ENCODE results near the gene CD46.

Gene CD46

GRCh38 chr1:207799989-207800648, 48.3 kb downstream of the CD46 start:
- DNase-seq = no peak

- DNase-seq = no peak
Observed at GRCh38 chr1:207801819-207802218, 50.0 kb downstream of the CD46 start.

- DNase-seq = no peak
Observed at GRCh38 chr1:207803678-207804077, 51.8 kb downstream of the CD46 start.

DNA sequence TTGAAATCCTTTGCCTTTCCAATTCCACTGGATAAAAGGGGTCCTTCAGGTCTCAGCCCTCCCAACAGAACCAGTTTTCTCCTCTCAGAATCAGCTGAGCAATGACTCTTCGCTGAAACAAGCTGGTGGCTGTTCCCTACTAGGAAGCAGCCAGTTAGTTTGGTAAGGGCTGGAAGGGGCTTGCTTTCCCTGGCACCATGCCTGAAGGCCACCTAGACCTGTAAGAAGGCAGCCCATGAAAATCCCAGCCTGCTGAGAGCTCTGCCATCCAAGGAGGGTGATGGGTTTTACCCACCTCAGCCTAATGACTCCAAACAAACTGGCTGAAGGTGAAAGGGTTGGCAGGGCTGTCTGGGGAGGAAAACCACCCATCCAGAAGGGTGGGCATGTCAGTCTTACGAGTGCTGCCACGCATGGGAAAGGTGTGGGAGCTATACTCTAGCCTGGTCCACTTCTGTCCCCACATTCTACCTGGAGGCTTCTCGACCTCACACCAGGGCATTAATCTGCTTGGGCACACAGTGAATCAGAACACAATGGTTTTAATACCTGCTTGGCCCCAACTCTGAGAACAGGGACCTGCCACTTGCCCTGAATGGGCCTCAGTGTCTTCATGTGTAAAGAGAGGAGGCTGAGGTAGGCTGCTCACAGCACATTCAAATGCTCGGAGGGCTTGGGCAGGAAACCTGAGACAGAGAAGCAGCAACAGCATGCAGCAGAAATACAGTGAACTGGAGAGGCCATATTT, 53.0 kb downstream of the CD46 start:
- DNase-seq = no peak

DNA sequence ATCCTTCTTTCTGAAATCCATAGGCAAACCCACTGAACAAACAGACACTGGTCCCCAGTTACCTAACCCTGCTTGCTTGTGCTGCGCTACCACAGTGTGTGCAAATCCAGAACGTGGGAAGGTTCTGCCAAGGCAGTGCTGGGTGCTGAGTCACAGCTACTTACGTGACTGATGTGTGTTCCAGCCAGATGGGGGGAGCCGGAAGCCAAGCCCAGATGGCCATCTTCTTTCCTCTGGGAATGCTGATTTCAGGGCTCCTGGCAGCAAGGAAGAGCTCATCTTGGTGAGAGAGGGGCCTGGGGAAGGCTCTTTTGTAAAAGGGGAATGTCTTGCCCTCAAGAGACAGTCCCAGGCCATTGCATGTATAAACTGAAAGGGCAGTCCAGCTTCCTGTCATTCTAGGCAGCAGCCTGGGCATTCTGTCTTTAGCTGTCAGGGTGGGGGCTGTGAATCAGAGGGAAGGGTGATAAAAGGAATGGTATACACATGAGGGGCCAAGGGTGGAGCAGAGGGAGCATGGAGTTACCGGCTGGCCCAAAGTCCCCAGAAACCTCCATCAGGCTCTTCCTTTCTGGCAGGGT, 54.1 kb downstream of the CD46 start:
- DNase-seq = no peak

DNA sequence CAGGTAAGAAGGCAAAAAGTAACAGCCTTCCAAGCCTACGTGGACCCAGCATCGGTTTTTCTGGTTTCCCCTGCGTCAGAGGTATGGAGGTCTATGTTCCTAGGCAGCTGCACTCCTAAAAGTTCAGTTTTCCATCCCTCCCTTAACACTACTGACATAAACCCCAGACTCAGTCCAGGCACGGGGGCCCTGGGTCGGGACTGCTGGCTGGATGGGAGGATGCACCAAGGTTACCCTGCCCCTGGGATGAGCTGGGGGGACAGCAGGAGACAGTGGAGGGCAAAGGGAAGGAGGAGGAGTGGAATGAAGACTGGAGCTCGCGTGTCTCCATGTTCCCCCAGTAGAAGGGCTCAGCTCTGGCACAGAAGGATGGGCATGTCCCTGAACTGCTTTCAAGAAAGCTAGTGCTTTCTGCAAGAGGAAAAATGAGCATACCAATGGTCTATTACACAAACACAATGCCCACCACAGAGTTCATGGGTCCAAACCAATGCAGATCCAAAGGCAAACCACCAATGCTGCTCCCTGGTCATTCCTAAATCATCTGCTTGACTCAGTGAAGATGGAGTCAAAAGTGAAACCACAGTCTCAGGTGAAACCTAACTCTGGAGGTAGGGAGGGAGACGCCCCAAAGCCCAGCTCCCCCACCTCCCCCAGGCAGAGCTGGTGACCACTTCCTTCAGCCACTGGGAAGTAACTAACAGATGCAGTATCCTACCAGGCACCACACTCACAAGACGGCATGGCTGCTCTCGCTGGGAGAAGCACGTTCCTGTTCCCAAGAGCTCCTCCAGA, 54.9 kb downstream of the CD46 start:
- DNase-seq = no peak

GRCh38 chr1:207807326-207807689, 55.5 kb downstream of the CD46 start:
- DNase-seq = no peak

DNA sequence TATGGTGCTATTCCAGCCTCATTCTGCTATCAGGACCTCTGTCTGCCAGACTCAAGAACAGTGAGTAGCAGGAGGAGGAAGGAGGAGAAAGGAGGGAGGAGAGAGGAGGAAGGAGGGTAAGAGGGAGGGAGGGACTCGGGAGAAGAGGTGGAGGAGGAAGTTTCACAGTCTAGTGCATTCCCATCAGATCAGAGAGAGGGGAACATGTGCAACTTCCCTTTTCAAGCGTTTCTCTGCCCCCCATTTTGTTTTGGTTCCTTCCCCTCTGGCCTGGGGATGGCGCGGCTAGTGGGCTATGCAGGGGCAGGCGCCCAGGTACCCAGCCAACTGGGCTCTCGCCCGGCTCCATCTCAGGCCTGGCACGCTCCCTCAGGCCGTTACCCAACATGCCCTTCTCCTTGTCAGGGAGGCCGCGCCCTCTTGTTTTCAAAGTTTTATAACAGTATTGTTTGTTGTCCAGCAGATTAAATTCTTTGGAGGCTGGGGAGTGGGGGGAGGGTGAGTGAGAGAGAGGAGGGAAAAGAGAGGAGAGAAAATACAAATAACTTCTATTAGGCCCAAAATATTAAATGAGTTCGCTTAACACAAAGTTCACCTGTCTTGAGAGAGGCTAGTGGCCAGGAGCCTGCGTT, 56.0 kb downstream of the CD46 start:
- no peak for DNase-seq

DNA sequence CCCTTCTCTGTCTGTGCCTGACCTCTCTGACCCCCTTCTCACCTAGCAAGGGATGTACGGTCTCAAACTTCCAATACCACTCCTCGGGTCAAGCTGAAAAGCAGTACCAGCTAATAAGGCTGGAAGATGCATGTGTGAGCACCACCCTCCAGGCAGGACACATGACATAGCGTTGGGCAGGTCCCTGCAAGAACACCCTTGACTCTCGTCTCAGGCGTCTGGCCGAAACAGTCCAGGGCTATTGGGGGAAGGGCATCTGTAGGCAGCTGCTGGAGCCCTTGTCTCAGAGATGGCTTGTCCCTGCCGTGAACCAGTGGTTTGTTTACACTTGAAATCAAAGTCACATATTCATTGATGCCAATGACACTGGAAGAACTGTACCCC, 56.5 kb downstream of the CD46 start:
- DNase-seq = no peak

GRCh38 chr1:207808911-207809555, 57.2 kb downstream of the CD46 start:
- DNase-seq = no peak

GRCh38 chr1:207810173-207810572, 58.3 kb downstream of the CD46 start:
- no peak for DNase-seq

DNA sequence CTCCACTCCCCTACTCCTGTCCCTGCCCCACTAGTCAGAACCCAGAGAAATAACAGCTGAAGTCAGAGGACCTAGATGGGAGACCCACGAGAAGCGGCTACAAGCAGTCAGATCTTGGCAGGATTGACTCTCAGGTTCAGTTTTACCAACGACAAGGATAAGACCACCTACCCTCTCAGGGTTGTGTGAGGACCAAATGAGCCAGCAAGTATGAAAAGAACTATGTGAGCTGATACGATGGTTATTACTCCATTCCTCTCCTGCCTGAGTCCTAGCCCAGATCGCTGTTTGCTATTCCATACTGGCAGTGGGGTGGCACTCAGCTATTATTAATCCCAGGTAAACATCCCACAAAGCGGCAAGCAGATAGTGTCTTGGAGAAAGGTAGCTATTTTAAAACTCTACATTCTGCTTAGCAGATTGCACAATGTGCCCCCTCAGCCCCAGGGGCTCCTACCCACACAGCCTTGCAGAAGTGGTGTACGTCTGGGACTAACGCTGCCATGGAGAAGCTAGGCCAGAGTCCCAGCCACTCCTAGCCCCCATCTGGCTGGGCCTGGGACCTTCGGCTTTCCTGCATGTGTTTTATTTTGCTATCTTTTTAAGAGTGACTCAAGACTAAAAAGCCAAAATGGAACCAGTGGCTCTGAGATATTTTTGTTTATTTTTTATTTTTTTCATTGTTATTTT, 58.9 kb downstream of the CD46 start:
- DNase-seq = no peak

GRCh38 chr1:207811319-207811718, 59.5 kb downstream of the CD46 start:
- DNase-seq = no peak

GRCh38 chr1:207811920-207812720, 60.3 kb downstream of the CD46 start:
- DNase-seq = no peak

GRCh38 chr1:207812778-207813511, 61.1 kb downstream of the CD46 start:
- DNase-seq = no peak

GRCh38 chr1:207813512-207813881, 61.6 kb downstream of the CD46 start:
- DNase-seq = no peak

GRCh38 chr1:207813946-207814345, 62.1 kb downstream of the CD46 start:
- no peak for DNase-seq

GRCh38 chr1:207814469-207814868, 62.6 kb downstream of the CD46 start:
- DNase-seq = no peak

DNA sequence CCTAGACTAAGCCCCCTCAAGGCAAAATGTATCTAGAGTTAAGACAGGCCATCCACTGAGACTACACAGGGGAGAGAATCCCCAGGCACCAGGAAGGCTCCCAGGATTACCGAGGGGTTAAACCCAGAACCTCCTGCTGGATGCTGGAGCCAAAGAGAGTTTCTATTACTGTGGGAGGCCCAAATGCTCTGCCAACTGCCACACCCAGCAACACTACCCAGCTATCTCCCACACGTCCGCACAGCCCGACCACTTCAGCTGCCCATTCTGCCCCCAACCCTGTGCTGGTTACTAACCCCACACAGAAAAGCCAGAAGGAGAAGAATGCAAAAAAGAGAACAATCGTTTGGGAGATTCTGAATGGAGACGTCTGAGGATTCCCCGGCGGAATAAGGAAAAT, 63.6 kb downstream of the CD46 start:
- DNase-seq = no peak

GRCh38 chr1:207815913-207816291, 64.0 kb downstream of the CD46 start:
- DNase-seq = no peak

- DNase-seq = no peak
Observed at GRCh38 chr1:207817166-207817565, 65.3 kb downstream of the CD46 start.
